Trophoblast cell (in vitro differentiated cells and primary cell): Measurements from ENCODE around the gene KPNA6.
A peak's percentile ranks its signal among the peaks of the same experiment; 100 is the strongest.
"Not testable (repeated sequence)": the region's sequence is repeated elsewhere in the genome, so short reads cannot be mapped to it uniquely, and the experiment has no call there.

Source experiments
- DNase-seq, 2 donors: peaks; one replicate each; pipeline ENCODE4 v3.0.0-alpha.2; 2016
- H2AFZ ChIP-seq: 2 replicates; pipeline ENCODE4 v1.6.1; 2013; ENCODE audit warnings: low read length, moderate library complexity, mild to moderate bottlenecking; ENCODE audit not compliant: insufficient read depth, poor library complexity
- H2AK5ac ChIP-seq: 2 replicates; pipeline ENCODE4 v1.6.1; 2013; ENCODE audit warnings: mild to moderate bottlenecking, low read length
- H2BK120ac ChIP-seq: 2 replicates; pipeline ENCODE4 v1.6.1; 2013; ENCODE audit warnings: low read length, mild to moderate bottlenecking, moderate library complexity; ENCODE audit not compliant: insufficient read depth, poor library complexity
- H2BK12ac ChIP-seq: 2 replicates; pipeline ENCODE4 v1.6.1; 2013; ENCODE audit warnings: mild to moderate bottlenecking, low read length, moderate library complexity
- H2BK5ac ChIP-seq: 2 replicates; pipeline ENCODE4 v1.6.1; 2013; ENCODE audit warnings: low read length, low read depth, moderate library complexity, mild to moderate bottlenecking; ENCODE audit not compliant: poor library complexity
- H3K14ac ChIP-seq: 2 replicates; pipeline ENCODE4 v1.6.1; 2013; ENCODE audit warnings: mild to moderate bottlenecking, low read length
- H3K18ac ChIP-seq: 2 replicates; pipeline ENCODE4 v1.6.1; 2013; ENCODE audit warnings: mild to moderate bottlenecking, low read length
- H3K23ac ChIP-seq: 2 replicates; pipeline ENCODE4 v1.6.1; 2013; ENCODE audit warnings: low read length
- H3K27ac ChIP-seq: 2 replicates; pipeline ENCODE4 v1.5.1; 2013; ENCODE audit warnings: low read depth, mild to moderate bottlenecking, inconsistent platforms, low read length, moderate library complexity
- H3K27me3 ChIP-seq: 2 replicates; pipeline ENCODE4 v1.6.1; 2013; ENCODE audit warnings: inconsistent platforms, mild to moderate bottlenecking, low read length, moderate library complexity; ENCODE audit not compliant: insufficient read depth
- H3K36me3 ChIP-seq, 2 experiments: 1 replicate in 1 of 2; 2 replicates in 1 of 2; pipeline ENCODE4 v1.6.1; 2013; ENCODE audit warnings: low read length in 2 of 2, mild to moderate bottlenecking in 2 of 2, moderate library complexity in 1 of 2; ENCODE audit not compliant: insufficient read depth in 2 of 2, control insufficient read depth in 1 of 2
- H3K4ac ChIP-seq: 2 replicates; pipeline ENCODE4 v1.6.1; 2013; ENCODE audit warnings: low read depth, mild to moderate bottlenecking, low read length, moderate library complexity
- H3K4me1 ChIP-seq, 2 experiments: 1 replicate in 1 of 2; 2 replicates in 1 of 2; pipeline ENCODE4 v1.6.1; 2013; ENCODE audit warnings: low read length in 2 of 2, mild to moderate bottlenecking in 2 of 2, moderate library complexity in 1 of 2; ENCODE audit not compliant: insufficient read depth in 2 of 2, control insufficient read depth in 1 of 2
- H3K4me2 ChIP-seq: 2 replicates; pipeline ENCODE4 v1.6.1; 2013; ENCODE audit warnings: inconsistent platforms, mild to moderate bottlenecking, low read length, moderate library complexity
- H3K4me3 ChIP-seq: 2 replicates; pipeline ENCODE4 v1.5.1; 2013; ENCODE audit warnings: mild to moderate bottlenecking, low read depth, low read length, inconsistent platforms
- H3K79me1 ChIP-seq: one replicate; pipeline ENCODE4 v1.6.1; 2013; ENCODE audit warnings: low read length
- H3K79me2 ChIP-seq: 2 replicates; pipeline ENCODE4 v1.6.1; 2013; ENCODE audit warnings: low read length, mild to moderate bottlenecking; ENCODE audit not compliant: control insufficient read depth, insufficient read depth, poor library complexity
- H3K9ac ChIP-seq: 2 replicates; pipeline ENCODE4 v1.6.1; 2013; ENCODE audit warnings: mild to moderate bottlenecking, low read length
- H3K9me3 ChIP-seq: 2 replicates; pipeline ENCODE4 v1.6.1; 2013; ENCODE audit warnings: low read depth, mild to moderate bottlenecking, control low read depth, inconsistent platforms, low read length; ENCODE audit not compliant: insufficient read depth
- H4K12ac ChIP-seq: 2 replicates; pipeline ENCODE4 v1.6.1; 2013; ENCODE audit warnings: low read depth, mild to moderate bottlenecking, low read length, moderate library complexity
- H4K8ac ChIP-seq: 2 replicates; pipeline ENCODE4 v1.6.1; 2013; ENCODE audit warnings: low read depth, mild to moderate bottlenecking, low read length, moderate library complexity
- H4K91ac ChIP-seq: one replicate; pipeline ENCODE4 v1.6.1; 2013; ENCODE audit warnings: low read depth, mild to moderate bottlenecking, low read length, moderate library complexity
- WGBS: extraction: QIAGEN DNeasy Blood & Tissue Kit; methylation state at CpG from one replicate; pipeline ENCODE4 v1.1.7; 2013; ENCODE audit warnings: missing lambda C conversion rate; ENCODE audit not compliant: insufficient read length, insufficient coverage; ENCODE audit errors: extremely low coverage; 5-methylcytosine and 5-hydroxymethylcytosine counted together

The KPNA6 gene

DNA sequence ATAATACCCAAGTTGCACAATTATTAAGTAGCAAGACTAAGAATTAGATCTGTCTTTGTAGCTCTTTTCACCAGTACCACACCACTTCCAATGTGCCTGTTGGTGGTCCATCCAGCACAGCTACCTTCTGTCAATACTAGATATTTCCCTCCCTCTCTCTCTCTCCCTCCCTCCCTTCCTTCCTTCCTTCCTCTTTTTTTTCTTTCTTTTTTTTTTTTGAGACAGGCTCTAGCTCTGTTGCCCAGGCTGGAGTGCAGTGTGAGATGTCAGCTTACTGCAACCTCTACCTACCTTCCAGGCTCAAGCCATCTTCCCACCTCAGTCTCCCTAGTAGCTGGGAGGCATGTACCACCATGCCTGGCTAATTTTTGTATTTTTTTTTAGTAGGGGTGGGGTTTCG, 21.1 kb downstream of the KPNA6 start:
- no peak overlapping the region for H2AK5ac ChIP-seq
- no peak overlapping the region for H4K91ac ChIP-seq
- WGBS, result no CpG with 5 or more reads among the region's 1 CpG
- no peak overlapping the region for H2AFZ ChIP-seq
- no peak overlapping the region for H2BK12ac ChIP-seq
- no peak overlapping the region for H4K8ac ChIP-seq
- H3K4me1 ChIP-seq, result peaks cover 0 to 9% of the 10 kb centered on the region in 2 experiments
- no peak overlapping the region for H3K23ac ChIP-seq
- H3K18ac ChIP-seq, result no peak overlapping the region
- H3K4me2 ChIP-seq, result no peak overlapping the region
- no peak overlapping the region for H2BK120ac ChIP-seq
- no peak overlapping the region for H4K12ac ChIP-seq
- no peak for DNase-seq
- H3K4ac ChIP-seq, result no peak overlapping the region
- H3K27ac ChIP-seq, result no peak overlapping the region
- no peaks in the 10 kb centered on the region for H3K27me3 ChIP-seq
- H2BK5ac ChIP-seq, result no peak overlapping the region
- no peak overlapping the region for H3K4me3 ChIP-seq
- no peak overlapping the region for H3K9ac ChIP-seq
- H3K9me3 ChIP-seq, result no peaks in the 10 kb centered on the region
- peaks cover 5% of the 10 kb centered on the region for H3K79me2 ChIP-seq
- no peak overlapping the region for H3K14ac ChIP-seq
- H3K36me3 ChIP-seq, result peaks cover 0 to 2% of the 10 kb centered on the region in 2 experiments
- peaks cover 3% of the 10 kb centered on the region for H3K79me1 ChIP-seq

- H4K8ac ChIP-seq, result not testable (repeated sequence)
- no CpG with 5 or more reads among the region's 9 CpGs for WGBS
Measured at GRCh38 chr1:32133950-32134280, 26.1 kb downstream of the KPNA6 start.

DNA sequence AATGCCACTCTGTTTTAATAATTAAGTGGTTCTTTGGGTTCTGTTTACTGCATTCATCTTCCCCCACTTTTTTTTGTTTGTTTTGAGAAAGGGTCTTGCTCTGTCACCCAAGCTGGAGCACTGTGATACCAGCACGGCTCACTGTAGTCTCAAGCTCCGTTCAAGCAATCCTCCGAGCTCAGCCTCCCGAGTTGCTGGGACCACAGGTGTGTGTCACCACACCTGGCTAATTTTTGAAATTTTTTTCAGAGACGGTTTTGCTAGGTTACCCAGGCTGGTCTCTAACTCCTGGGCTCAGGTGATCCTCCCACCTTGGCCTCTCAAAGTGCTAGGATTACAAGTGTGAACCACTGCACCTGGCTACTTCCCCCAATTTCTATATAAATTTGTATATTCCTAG, 29.3 kb downstream of the KPNA6 start:
- H3K36me3 ChIP-seq, result peaks cover 0 to 4% of the 10 kb centered on the region in 2 experiments
- no CpG with 5 or more reads among the region's 5 CpGs for WGBS

More at GRCh38 chr1:32133950-32134280, 26.1 kb downstream of the KPNA6 start:
- H3K23ac ChIP-seq, H2BK12ac ChIP-seq, H3K79me1 ChIP-seq, H3K14ac ChIP-seq, H3K4me3 ChIP-seq, H3K18ac ChIP-seq, H3K27me3 ChIP-seq, DNase-seq, H4K12ac ChIP-seq, H3K9ac ChIP-seq, H2BK5ac ChIP-seq, H3K9me3 ChIP-seq, H2BK120ac ChIP-seq, H3K4ac ChIP-seq, H3K4me1 ChIP-seq, H4K91ac ChIP-seq, H2AK5ac ChIP-seq, H3K79me2 ChIP-seq, H3K4me2 ChIP-seq, H3K36me3 ChIP-seq, H2AFZ ChIP-seq: not testable (repeated sequence)
- peak overlapping the region; percentile 51 for H3K27ac ChIP-seq

DNA sequence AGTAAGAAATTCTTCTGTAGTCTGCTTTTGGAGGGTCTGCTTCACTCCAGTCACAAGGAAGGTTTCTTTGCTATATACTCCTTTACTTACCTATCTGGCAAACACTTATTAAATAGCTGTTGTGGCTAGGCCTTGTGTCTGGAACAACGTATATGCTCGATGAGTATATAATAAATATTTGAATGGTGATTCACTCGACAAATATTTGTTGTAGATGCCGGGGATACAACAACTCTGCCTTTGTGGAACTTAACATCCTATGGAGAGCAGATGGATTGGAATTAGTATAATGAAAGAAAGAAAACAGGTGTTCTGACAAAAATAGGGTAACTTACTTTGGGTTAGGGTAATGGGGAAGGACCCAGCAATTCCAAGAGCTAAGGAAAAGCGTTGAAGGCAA, 31.1 kb downstream of the KPNA6 start:
- Histone ChIP-seq H4K12ac (no peak overlapping the region), H3K14ac (no peak overlapping the region), H3K27ac (no peak overlapping the region), H3K18ac (no peak overlapping the region), H3K4me3 (no peak overlapping the region), H3K9me3 (no peaks in the 10 kb centered on the region), H2BK5ac (no peak overlapping the region), H3K27me3 (no peaks in the 10 kb centered on the region), H3K4ac (no peak overlapping the region), H3K4me1 (peaks cover 0 to 2% of the 10 kb centered on the region in 2 experiments), H4K91ac (no peak overlapping the region), H2BK12ac (no peak overlapping the region), H2BK120ac (no peak overlapping the region), H4K8ac (no peak overlapping the region), H3K79me2 (peaks cover 2% of the 10 kb centered on the region), H3K36me3 (peaks cover 0 to 4% of the 10 kb centered on the region in 2 experiments), H3K9ac (no peak overlapping the region), H3K23ac (no peak overlapping the region), H3K4me2 (no peak overlapping the region), H3K79me1 (no peaks in the 10 kb centered on the region), H2AK5ac (no peak overlapping the region), H2AFZ (no peak overlapping the region)
- no CpG with 5 or more reads among the region's 5 CpGs for WGBS
- peak; percentile 35 to 81 for DNase-seq

More for the DNA sequence above, 29.3 kb downstream of the KPNA6 start:
- no peak overlapping the region for H4K8ac ChIP-seq
- H2BK5ac ChIP-seq, result no peak overlapping the region
- peak overlapping the region; percentile 55 for H3K4ac ChIP-seq
- no peak overlapping the region for H3K27ac ChIP-seq
- peaks cover 0 to 9% of the 10 kb centered on the region in 2 experiments for H3K4me1 ChIP-seq
- no peak overlapping the region for H3K23ac ChIP-seq
- no peak overlapping the region for H3K9ac ChIP-seq
- H3K79me2 ChIP-seq, result peaks cover 3% of the 10 kb centered on the region
- peaks cover 3% of the 10 kb centered on the region for H3K79me1 ChIP-seq
- no peak overlapping the region for H2BK12ac ChIP-seq
- no peak overlapping the region for H4K91ac ChIP-seq
- DNase-seq, result peak; percentile 53 to 78
- H3K18ac ChIP-seq, result no peak overlapping the region
- H3K4me3 ChIP-seq, result no peak overlapping the region
- no peaks in the 10 kb centered on the region for H3K27me3 ChIP-seq
- no peak overlapping the region for H3K4me2 ChIP-seq
- no peak overlapping the region for H2AK5ac ChIP-seq
- H2AFZ ChIP-seq, result no peak overlapping the region
- H3K14ac ChIP-seq, result no peak overlapping the region
- H2BK120ac ChIP-seq, result no peak overlapping the region
- H3K9me3 ChIP-seq, result no peaks in the 10 kb centered on the region
- H4K12ac ChIP-seq, result no peak overlapping the region
